Mesodermal cell (in vitro differentiated cells): Measurements from ENCODE around the gene ANAPC15.

Experiments
- H3K27ac ChIP-seq: 2 replicates; pipeline ENCODE4 v1.7.0; 2013; ENCODE audit warnings: mild to moderate bottlenecking, low read depth, low read length, moderate library complexity; ENCODE audit not compliant: severe bottlenecking
- H3K36me3 ChIP-seq: 2 replicates; pipeline ENCODE4 v1.7.1; 2013; ENCODE audit warnings: mild to moderate bottlenecking, low read length, moderate library complexity; ENCODE audit not compliant: control insufficient read depth, insufficient read depth
- H3K4me1 ChIP-seq: one replicate; pipeline ENCODE4 v1.7.1; 2013; ENCODE audit warnings: mild to moderate bottlenecking, low read length; ENCODE audit not compliant: insufficient read depth, control insufficient read depth, poor library complexity, severe bottlenecking
- H3K4me3 ChIP-seq: 2 replicates; pipeline ENCODE4 v1.7.0; 2013; ENCODE audit warnings: low read length, control low read depth, mild to moderate bottlenecking; ENCODE audit not compliant: insufficient read depth, poor library complexity, severe bottlenecking; ENCODE audit errors: extremely low read depth
- H3K9me3 ChIP-seq: 2 replicates; pipeline ENCODE4 v1.7.1; 2013; ENCODE audit warnings: mild to moderate bottlenecking, low read length, moderate library complexity; ENCODE audit not compliant: control insufficient read depth
- WGBS, 2 experiments: methylation state at CpG; one replicate each; pipeline ENCODE4 v1.1.5; 2013; ENCODE audit warnings: missing lambda C conversion rate in 2 of 2; ENCODE audit not compliant: insufficient coverage in 2 of 2; 5-methylcytosine and 5-hydroxymethylcytosine counted together

Gene ANAPC15

DNA sequence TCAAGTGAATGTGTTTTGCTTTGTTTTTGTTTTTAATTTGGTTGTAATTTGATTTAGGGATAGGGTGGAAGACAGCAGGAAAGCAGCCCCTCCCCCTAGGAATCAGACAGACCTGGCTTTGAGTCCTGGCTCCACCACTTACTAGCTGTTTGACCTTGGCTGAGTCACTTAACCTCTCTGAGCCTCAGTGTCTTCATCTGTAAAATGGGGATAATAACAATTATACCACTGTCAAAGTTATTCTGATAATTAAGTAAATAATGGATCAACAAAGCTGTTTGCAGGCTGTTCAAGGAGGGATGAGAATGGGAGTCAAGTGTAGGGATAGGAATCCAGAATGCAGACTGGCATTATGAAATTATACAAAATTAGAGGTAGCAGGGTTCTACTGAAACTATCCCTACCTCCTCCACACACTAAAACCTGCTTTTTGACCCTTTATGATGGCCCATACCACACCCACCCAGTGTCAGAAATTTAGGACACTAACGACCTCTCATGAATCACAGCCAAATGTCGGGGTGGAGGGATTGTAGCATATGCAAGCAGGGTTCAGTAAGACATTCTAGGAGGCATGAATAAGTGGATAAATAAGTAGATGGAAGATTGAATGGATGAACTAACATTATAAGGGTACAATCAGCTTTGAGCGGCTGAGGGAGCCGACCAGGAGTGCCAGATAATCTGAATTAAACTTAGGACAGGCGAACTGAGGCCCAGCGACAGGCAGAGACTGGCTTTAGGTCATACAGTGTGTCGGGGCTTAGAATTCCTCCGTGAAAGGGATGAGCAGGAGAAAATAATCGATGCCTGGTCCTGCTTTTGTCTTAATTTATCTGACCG lies 974 bp downstream of the ANAPC15 start:
- Histone ChIP-seq H3K36me3 (peaks cover 13% of the 10 kb centered on the region), H3K4me3 (peak overlapping the region; percentile 60), H3K4me1 (peaks cover 4% of the 10 kb centered on the region), H3K9me3 (no peaks in the 10 kb centered on the region), H3K27ac (peak overlapping the region; percentile 98)
- 6 to 7% methylated on average over 6 to 8 of the region's 10 CpGs for WGBS, 2 experiments

GRCh38 chr11:72105888-72106287 lies 6.6 kb downstream of the ANAPC15 start, which contains the start of gene TOMT:
Gene TOMT (plus strand): TSS chr11:72105924. CDS start chr11:72105952, 28 bp downstream.
- Histone ChIP-seq H3K36me3 (peaks cover 22% of the 10 kb centered on the region), H3K4me3 (no peak within 1 kb of the TSS), H3K4me1 (peaks cover 7% of the 10 kb centered on the region), H3K9me3 (no peaks in the 10 kb centered on the region), H3K27ac (no peak within 1 kb of the TSS)
- WGBS, 2 experiments = 96 to 98% methylated on average over 14 of the region's 14 CpGs

DNA sequence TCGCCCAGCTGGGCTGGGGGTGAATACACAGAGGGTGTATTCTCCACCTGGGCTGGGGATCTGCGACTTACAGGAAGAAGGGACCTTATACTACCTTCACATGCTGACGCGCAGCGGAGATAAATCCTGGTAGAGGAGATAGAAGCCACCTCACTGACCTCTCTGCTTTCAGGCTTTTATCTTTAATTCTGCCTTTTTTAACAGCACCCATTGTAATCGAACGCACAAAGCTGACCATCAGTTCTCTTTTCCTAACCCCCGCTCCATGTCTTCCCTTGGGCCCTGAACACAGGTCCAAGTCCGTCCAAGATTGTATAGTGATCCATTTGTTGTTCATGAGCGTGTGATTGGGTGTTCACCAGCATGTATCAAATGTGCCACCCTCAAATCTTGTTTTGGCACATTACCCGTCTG lies 8.7 kb downstream of the ANAPC15 start:
- Histone ChIP-seq H3K36me3 (peaks cover 32% of the 10 kb centered on the region), H3K27ac (peak overlapping the region; percentile 81), H3K4me1 (peaks cover 9% of the 10 kb centered on the region), H3K4me3 (peak overlapping the region; percentile 92), H3K9me3 (no peaks in the 10 kb centered on the region)
- WGBS, 2 experiments = 91 to 94% methylated on average over 7 to 8 of the region's 11 CpGs

DNA sequence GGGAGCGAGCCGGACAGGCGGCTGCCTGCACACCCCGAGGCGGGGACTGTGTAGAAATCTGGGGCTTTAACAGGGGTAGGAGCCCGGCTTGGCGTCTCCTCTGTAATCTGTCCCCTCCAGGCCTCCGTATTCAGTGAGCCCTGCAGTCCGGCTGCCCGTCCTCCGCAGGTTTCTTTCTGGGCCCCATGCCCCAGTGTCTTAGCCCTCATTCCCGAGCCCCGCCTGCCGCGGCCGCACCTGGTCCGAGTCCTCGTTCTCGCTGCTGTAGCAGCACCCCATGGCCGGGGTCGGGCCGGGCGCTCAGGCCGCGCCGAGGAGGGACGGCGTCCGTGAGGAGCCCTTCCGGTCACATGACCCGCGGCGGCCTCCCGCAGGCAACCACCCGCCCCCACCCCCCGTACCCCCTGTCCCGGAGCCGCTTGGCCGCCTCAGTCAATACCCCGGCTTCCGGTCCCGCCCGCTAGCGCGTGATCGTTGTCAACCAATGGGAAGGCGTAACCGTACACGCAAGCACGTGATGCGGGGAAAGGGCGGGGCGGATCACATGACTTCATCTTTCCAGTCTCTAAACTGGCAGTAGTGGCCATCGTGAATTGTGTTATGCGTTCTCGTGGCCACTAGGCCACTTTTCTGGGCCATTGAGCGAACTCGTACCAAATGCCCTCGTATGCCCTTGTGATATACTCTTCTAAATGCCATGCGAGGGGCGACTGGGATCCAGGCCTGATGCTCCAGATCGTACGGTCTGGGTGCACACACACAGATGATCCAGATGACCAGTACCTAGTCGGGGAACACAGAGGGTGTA lies 9.3 kb downstream of the ANAPC15 start, which contains the start of gene LAMTOR1:
TSS of gene LAMTOR1 (minus strand) at position 352 of the 808 bp plus-strand sequence. CDS start at position 279, 73 bp downstream.
- H3K27ac ChIP-seq = peak within 1 kb of the TSS; percentile 93
- peak within 1 kb of the TSS; percentile 92 for H3K4me3 ChIP-seq
- H3K36me3 ChIP-seq = peaks cover 38% of the 10 kb centered on the region
- H3K4me1 ChIP-seq = peaks cover 9% of the 10 kb centered on the region
- 2 to 7% methylated on average over 44 to 52 of the region's 64 CpGs for WGBS, 2 experiments
- no peaks in the 10 kb centered on the region for H3K9me3 ChIP-seq

DNA sequence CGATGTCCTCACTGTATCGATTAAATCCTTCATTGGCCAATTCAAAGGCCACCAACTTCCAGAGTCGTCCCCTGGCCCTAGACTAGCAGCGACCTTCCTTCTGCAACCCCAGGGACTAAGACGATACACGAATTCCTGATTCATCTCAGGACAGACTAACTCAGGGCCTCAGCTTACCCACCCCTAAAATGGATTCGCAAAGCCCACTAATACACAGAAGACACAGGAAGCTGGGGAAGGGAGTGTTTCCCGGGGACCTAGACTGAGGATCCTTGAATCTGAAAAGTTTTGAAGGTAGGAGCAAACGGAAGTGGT lies 9.9 kb downstream of the ANAPC15 start:
- H3K4me1 ChIP-seq = peaks cover 9% of the 10 kb centered on the region
- 3 to 7% methylated on average over 3 to 6 of the region's 9 CpGs for WGBS, 2 experiments
- no peaks in the 10 kb centered on the region for H3K9me3 ChIP-seq
- H3K4me3 ChIP-seq = peak overlapping the region; percentile 92
- peaks cover 44% of the 10 kb centered on the region for H3K36me3 ChIP-seq
- H3K27ac ChIP-seq = peak overlapping the region; percentile 93

- H3K9me3 ChIP-seq = no peaks in the 10 kb centered on the region
- 64 to 70% methylated on average over 3 of the region's 4 CpGs for WGBS, 2 experiments
- peak overlapping the region; percentile 93 for H3K27ac ChIP-seq
- peaks cover 9% of the 10 kb centered on the region for H3K4me1 ChIP-seq
- H3K4me3 ChIP-seq = peak overlapping the region; percentile 92
- H3K36me3 ChIP-seq = peaks cover 48% of the 10 kb centered on the region
Measured at GRCh38 chr11:72102162-72102561, 10.3 kb downstream of the ANAPC15 start.

- no peak overlapping the region for H3K4me3 ChIP-seq
- 83 to 92% methylated on average over 1 of the region's 1 CpG for WGBS, 2 experiments
- H3K9me3 ChIP-seq = no peaks in the 10 kb centered on the region
- no peak overlapping the region for H3K27ac ChIP-seq
- H3K36me3 ChIP-seq = peaks cover 61% of the 10 kb centered on the region
- peaks cover 9% of the 10 kb centered on the region for H3K4me1 ChIP-seq
Measured at GRCh38 chr11:72100462-72100861, 12.0 kb downstream of the ANAPC15 start.

DNA sequence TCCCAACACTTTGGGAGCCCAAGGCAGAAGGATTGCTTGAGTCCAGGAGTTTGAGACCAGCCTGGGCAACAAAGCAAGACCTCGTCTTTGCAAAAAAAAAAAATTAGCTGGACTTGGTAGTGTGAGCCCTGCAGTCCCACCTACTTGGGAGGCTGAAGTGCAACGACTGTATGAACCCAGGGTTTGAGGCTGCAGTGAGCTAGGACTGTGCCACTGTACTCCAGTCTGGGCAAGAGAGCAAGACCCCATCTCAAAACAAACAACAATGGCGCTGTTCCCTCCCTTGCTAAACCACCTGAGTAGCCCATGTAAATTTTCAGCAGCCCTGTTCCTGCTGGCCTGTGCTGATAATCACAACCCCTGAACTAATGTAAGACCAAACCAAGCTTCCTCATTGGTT lies 12.5 kb downstream of the ANAPC15 start:
- peaks cover 66% of the 10 kb centered on the region for H3K36me3 ChIP-seq
- H3K27ac ChIP-seq = no peak overlapping the region
- no peak overlapping the region for H3K4me3 ChIP-seq
- WGBS, 2 experiments = 97 to 100% methylated on average over 3 of the region's 3 CpGs
- H3K9me3 ChIP-seq = no peaks in the 10 kb centered on the region
- peaks cover 9% of the 10 kb centered on the region for H3K4me1 ChIP-seq

GRCh38 chr11:72098741-72099140 lies 13.8 kb downstream of the ANAPC15 start:
- no peaks in the 10 kb centered on the region for H3K9me3 ChIP-seq
- peaks cover 9% of the 10 kb centered on the region for H3K4me1 ChIP-seq
- peaks cover 76% of the 10 kb centered on the region for H3K36me3 ChIP-seq
- H3K27ac ChIP-seq = no peak overlapping the region
- H3K4me3 ChIP-seq = no peak overlapping the region
- 94 to 100% methylated on average over 3 of the region's 3 CpGs for WGBS, 2 experiments

- H3K36me3 ChIP-seq = peaks cover 52% of the 10 kb centered on the region
- no peak overlapping the region for H3K4me3 ChIP-seq
- H3K9me3 ChIP-seq = no peaks in the 10 kb centered on the region
- WGBS, 2 experiments = 67% methylated on average over 1 of the region's 4 CpGs; no CpG with 5 or more reads in 1 of the 2 experiments
- H3K27ac ChIP-seq = peak overlapping the region; percentile 11
- peaks cover 11% of the 10 kb centered on the region for H3K4me1 ChIP-seq
Measured at GRCh38 chr11:72091292-72091691, 21.2 kb downstream of the ANAPC15 start.
